Measurements from ENCODE around the gene ARAP1.

The ARAP1 gene

GRCh38 chr11:72743321-72744221 lies 8.6 kb downstream of the ARAP1 start:
- H3K4me3 ChIP-seq (ENCODE audit: low read depth, low read length): no peak overlapping the region
- CTCF ChIA-PET: no interaction called here
- TF ChIP-seq CTCF (IDR thresholded peaks at IDR 0.05; ENCODE audit: insufficient read depth, low read length, missing control alignments): no peak
- POLR2A ChIA-PET: no interaction called here
- no peak for DNase-seq (ENCODE audit: low read depth, low spot score)

GRCh38 chr11:72742513-72743320 lies 9.5 kb downstream of the ARAP1 start:
- no peak for DNase-seq (ENCODE audit: low read depth, low spot score)
- CTCF ChIA-PET: interaction anchor here (1.6 kb wide), 1 partner anchor 18 kb away, joined by 10 read pairs; no protein-coding TSS in a partner anchor
- no peak overlapping the region for H3K4me3 ChIP-seq (ENCODE audit: low read depth, low read length)
- POLR2A ChIA-PET: no interaction called here
- no peak for TF ChIP-seq CTCF (IDR thresholded peaks at IDR 0.05; ENCODE audit: insufficient read depth, low read length, missing control alignments)

- no peak overlapping the region for H3K4me3 ChIP-seq (ENCODE audit: low read depth, low read length)
- TF ChIP-seq CTCF (IDR thresholded peaks at IDR 0.05; ENCODE audit: insufficient read depth, low read length, missing control alignments): no peak
- no peak for DNase-seq (ENCODE audit: low read depth, low spot score)
- POLR2A ChIA-PET: no interaction called here
- CTCF ChIA-PET: interaction anchor here (1.5 to 1.6 kb wide), 2 partner anchors 17 to 24 kb away, joined by 3 to 10 read pairs; no protein-coding TSS in a partner anchor
Measured at GRCh38 chr11:72741849-72742512, 10.2 kb downstream of the ARAP1 start.

- CTCF ChIA-PET: interaction anchor here (1.4 to 4.7 kb wide), 5 partner anchors 10 to 52 kb away, joined by 3 to 29 read pairs (median 3); partner anchors contain the start of gene STARD10
- DNase-seq (ENCODE audit: low read depth, low spot score): no peak
- POLR2A ChIA-PET: no interaction called here
- no peak overlapping the region for H3K4me3 ChIP-seq (ENCODE audit: low read depth, low read length)
- no peak for TF ChIP-seq CTCF (IDR thresholded peaks at IDR 0.05; ENCODE audit: insufficient read depth, low read length, missing control alignments)
Measured at GRCh38 chr11:72741429-72741833, 10.8 kb downstream of the ARAP1 start.

- DNase-seq (ENCODE audit: low read depth, low spot score): no peak
- TF ChIP-seq CTCF (IDR thresholded peaks at IDR 0.05; ENCODE audit: insufficient read depth, low read length, missing control alignments): no peak
- CTCF ChIA-PET: interaction anchor here (1.0 to 4.7 kb wide), 9 partner anchors 9 to 438 kb away, joined by 3 to 29 read pairs (median 3); partner anchors contain the start of gene STARD10
- no peak overlapping the region for H3K4me3 ChIP-seq (ENCODE audit: low read depth, low read length)
- POLR2A ChIA-PET: interaction anchor here (1.2 kb wide), 1 partner anchor 53 kb away, joined by 3 read pairs; no protein-coding TSS in a partner anchor
Measured at GRCh38 chr11:72740562-72741428, 11.4 kb downstream of the ARAP1 start.

Measured in AG04449 (cell line).